Uterus (tissue), 4 donors: ENCODE results near the gene COL25A1. TPM values are rescaled to one million over a fixed set of nuclear protein-coding genes. Genes with fewer than 3 reads are reported as not detected.

Experiments used
- DNase-seq, 2 donors: peaks; one replicate each; pipeline ENCODE4 v3.0.0-alpha.2; 2019 to 2020
- H3K27ac ChIP-seq, 2 donors: fragments of 200-600 bp; sonication (generic); 1 replicate in 1 of 2; 2 replicates in 1 of 2; pipeline ENCODE4 v1.5.1; 2016 to 2018
- H3K27me3 ChIP-seq, 2 donors: fragments of 200-600 bp; sonication (generic); one replicate each; pipeline ENCODE4 v1.5.1; 2018 to 2019; ENCODE audit warnings: control low read depth in 1 of 2
- H3K36me3 ChIP-seq, 2 donors: fragments of 200-600 bp; sonication (generic); one replicate each; pipeline ENCODE4 v1.5.1; 2019; ENCODE audit warnings: control low read depth in 1 of 2
- H3K4me1 ChIP-seq, 2 donors: fragments of 200-600 bp; sonication (generic); one replicate each; pipeline ENCODE4 v1.5.1; 2018 to 2019; ENCODE audit warnings: control low read depth in 1 of 2
- H3K4me3 ChIP-seq, 2 donors: fragments of 200-600 bp; sonication (generic); 1 replicate in 1 of 2; 2 replicates in 1 of 2; pipeline ENCODE4 v1.5.1; 2018 to 2019; ENCODE audit warnings: mild to moderate bottlenecking in 1 of 2
- H3K9me3 ChIP-seq, 2 donors: fragments of 200-600 bp; sonication (generic); one replicate each; pipeline ENCODE4 v1.5.1; 2019; ENCODE audit warnings: control low read depth in 1 of 2
- POLR2A ChIP-seq, 2 donors: fragments of 450-650 bp; IDR thresholded peaks; one replicate each; pipeline ENCODE4 v1.6.1; 2016; ENCODE audit warnings: antibody characterized with exemption in 2 of 2, mild to moderate bottlenecking in 1 of 2, moderate library complexity in 1 of 2
- intact Hi-C: fragments of 100-400 bp; cut with DNase I; formaldehyde crosslinking; loops from one replicate; pipeline ENCODE4 v1.15.1; 2023; ENCODE audit warnings: low total_unique reads
- total RNA-seq, 4 donors: library from RNA; depleted of rRNA in 3 of 4; stranded (reverse); fragments of >200 nt in 3 of 4; gene quantifications; one replicate each; pipeline versions ENCODE4 v1.1.0 to v1.2.4, GENCODE V29; 2014 to 2023
- TF ChIP-seq, protein P1 (sequence below), 4 experiments: fragments of 200-600 bp in 2 of 4; fragments of 450-650 bp in 2 of 4; sonication (generic) in 2 of 4; IDR thresholded peaks; one replicate each; pipeline ENCODE4 v1.5.1; 2016 to 2019; ENCODE audit warnings: antibody characterized with exemption in 4 of 4, mild to moderate bottlenecking in 2 of 4, moderate library complexity in 1 of 4
- donor health status: DM: yes; HTN: yes; CAD: no.

COL25A1 gene
- total RNA-seq, 4 donors from 2014 or later = 0.26 to 41.1 (median 1.8) TPM; not detected in 1

GRCh38 chr4:108833046-108833445 lies 469.4 kb downstream of the COL25A1 start:
- Histone ChIP-seq H3K27ac (no peak overlapping the region), H3K36me3 (no peaks in the 10 kb centered on the region), H3K9me3 (no peaks in the 10 kb centered on the region), H3K4me1 (no peaks in the 10 kb centered on the region), H3K4me3 (no peak overlapping the region), H3K27me3 (no peaks in the 10 kb centered on the region)
- no peak for TF ChIP-seq POLR2A (IDR thresholded peaks at IDR 0.05)
- TF ChIP-seq, protein P1, sequence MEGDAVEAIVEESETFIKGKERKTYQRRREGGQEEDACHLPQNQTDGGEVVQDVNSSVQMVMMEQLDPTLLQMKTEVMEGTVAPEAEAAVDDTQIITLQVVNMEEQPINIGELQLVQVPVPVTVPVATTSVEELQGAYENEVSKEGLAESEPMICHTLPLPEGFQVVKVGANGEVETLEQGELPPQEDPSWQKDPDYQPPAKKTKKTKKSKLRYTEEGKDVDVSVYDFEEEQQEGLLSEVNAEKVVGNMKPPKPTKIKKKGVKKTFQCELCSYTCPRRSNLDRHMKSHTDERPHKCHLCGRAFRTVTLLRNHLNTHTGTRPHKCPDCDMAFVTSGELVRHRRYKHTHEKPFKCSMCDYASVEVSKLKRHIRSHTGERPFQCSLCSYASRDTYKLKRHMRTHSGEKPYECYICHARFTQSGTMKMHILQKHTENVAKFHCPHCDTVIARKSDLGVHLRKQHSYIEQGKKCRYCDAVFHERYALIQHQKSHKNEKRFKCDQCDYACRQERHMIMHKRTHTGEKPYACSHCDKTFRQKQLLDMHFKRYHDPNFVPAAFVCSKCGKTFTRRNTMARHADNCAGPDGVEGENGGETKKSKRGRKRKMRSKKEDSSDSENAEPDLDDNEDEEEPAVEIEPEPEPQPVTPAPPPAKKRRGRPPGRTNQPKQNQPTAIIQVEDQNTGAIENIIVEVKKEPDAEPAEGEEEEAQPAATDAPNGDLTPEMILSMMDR (IDR thresholded peaks at IDR 0.05) = no peak
- DNase-seq = no peak
- intact Hi-C loops = no loop called here

DNA sequence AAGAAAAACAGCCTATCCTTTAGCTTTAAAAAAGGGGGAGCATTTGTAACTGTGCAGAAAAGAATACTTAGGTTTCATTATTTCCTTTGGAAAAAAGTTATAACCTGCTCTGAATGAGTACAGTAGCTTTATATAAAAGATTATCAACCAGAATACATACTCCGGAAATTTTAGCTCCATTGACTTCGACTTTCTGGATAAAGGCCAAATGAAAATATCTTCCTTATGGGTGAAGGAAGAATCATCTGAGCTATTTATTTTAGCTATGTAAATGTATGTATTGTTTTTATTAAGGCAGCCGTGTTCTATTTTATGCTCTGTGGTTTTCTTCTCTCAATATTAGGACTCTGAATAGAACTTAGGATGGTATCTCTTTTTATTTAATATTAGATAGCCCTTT lies 470.6 kb downstream of the COL25A1 start:
- Histone ChIP-seq H3K4me1 (no peaks in the 10 kb centered on the region), H3K9me3 (no peaks in the 10 kb centered on the region), H3K4me3 (no peak overlapping the region), H3K27ac (no peak overlapping the region), H3K27me3 (no peaks in the 10 kb centered on the region), H3K36me3 (no peaks in the 10 kb centered on the region)
- intact Hi-C loops = no loop called here
- no peak for TF ChIP-seq POLR2A (IDR thresholded peaks at IDR 0.05)
- TF ChIP-seq, protein P1 (IDR thresholded peaks at IDR 0.05) = no peak
- no peak for DNase-seq

- intact Hi-C loops = no loop called here
- Histone ChIP-seq H3K9me3 (no peaks in the 10 kb centered on the region), H3K27me3 (no peaks in the 10 kb centered on the region), H3K4me3 (no peak overlapping the region), H3K36me3 (no peaks in the 10 kb centered on the region), H3K27ac (no peak overlapping the region), H3K4me1 (no peaks in the 10 kb centered on the region)
- DNase-seq = no peak
- TF ChIP-seq, protein P1 (IDR thresholded peaks at IDR 0.05) = no peak
- no peak for TF ChIP-seq POLR2A (IDR thresholded peaks at IDR 0.05)
Measured at GRCh38 chr4:108831291-108831690, 471.2 kb downstream of the COL25A1 start.

DNA sequence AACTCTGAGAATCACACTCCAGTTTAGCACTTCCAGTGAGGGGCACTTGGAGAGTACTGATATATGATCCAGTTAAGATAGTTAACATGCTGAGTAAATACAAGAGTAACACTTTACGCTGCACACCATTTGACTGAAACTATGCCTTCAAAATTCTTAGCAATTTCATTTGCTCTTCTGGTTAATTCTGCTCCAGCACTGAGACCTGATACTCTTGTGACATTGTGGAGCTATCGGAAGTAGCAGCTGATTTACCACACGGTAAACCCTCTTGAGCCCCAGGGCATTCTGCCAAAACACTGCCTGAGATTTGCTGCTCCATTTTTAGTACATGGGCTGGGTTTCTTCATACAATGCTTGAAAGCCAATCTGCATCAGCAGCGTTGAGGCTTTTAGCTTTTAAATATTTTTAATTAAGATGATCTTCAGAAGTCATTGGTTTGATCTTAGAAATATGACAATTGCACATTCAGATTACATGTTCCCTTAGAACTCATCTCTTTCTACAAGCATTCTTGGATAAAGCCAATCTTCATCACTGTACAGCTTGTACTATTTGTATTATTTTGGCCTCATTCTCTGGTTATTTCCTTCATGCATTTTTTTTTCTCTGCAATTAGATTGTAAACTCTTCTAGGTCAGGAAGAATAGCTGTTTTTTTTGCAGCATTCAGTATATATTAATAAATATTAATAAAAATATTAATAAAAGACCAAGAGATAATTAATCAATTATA lies 471.8 kb downstream of the COL25A1 start:
- H3K9me3 ChIP-seq = no peaks in the 10 kb centered on the region
- H3K4me1 ChIP-seq = no peaks in the 10 kb centered on the region
- no peak overlapping the region for H3K27ac ChIP-seq
- peak in 1 of 2 donors; percentile 14 for DNase-seq
- no peak overlapping the region for H3K4me3 ChIP-seq
- intact Hi-C loops = no loop called here
- TF ChIP-seq POLR2A (IDR thresholded peaks at IDR 0.05) = no peak
- TF ChIP-seq, protein P1 (IDR thresholded peaks at IDR 0.05) = no peak
- no peaks in the 10 kb centered on the region for H3K36me3 ChIP-seq
- no peaks in the 10 kb centered on the region for H3K27me3 ChIP-seq

- no peak overlapping the region for H3K27ac ChIP-seq
- intact Hi-C loops = no loop called here
- no peak for DNase-seq
- H3K36me3 ChIP-seq = no peaks in the 10 kb centered on the region
- TF ChIP-seq, protein P1 (IDR thresholded peaks at IDR 0.05) = no peak
- TF ChIP-seq POLR2A (IDR thresholded peaks at IDR 0.05) = no peak
- H3K4me1 ChIP-seq = no peaks in the 10 kb centered on the region
- no peaks in the 10 kb centered on the region for H3K9me3 ChIP-seq
- no peak overlapping the region for H3K4me3 ChIP-seq
- H3K27me3 ChIP-seq = no peaks in the 10 kb centered on the region
Measured at GRCh38 chr4:108829966-108830492, 472.4 kb downstream of the COL25A1 start.
